Tibial artery (tissue), 4 donors: ENCODE data around the gene DCAF6.

ENCODE experiments used
- DNase-seq, 2 donors: peaks; one replicate each; pipeline ENCODE4 v3.0.0-alpha.2; 2019
- H3K27ac ChIP-seq, 2 donors: fragments of 200-600 bp; sonication (generic) in 1 of 2; 1 replicate in 1 of 2; 2 replicates in 1 of 2; pipeline ENCODE4 v1.5.1; 2018 to 2019; ENCODE audit warnings: mild to moderate bottlenecking in 1 of 2
- H3K27me3 ChIP-seq, 2 donors: fragments of 200-600 bp; sonication (generic) in 1 of 2; one replicate each; pipeline versions ENCODE4 v1.5.1 to v1.6.0; 2016 to 2019
- H3K36me3 ChIP-seq, 3 donors: fragments of 200-600 bp; sonication (generic) in 2 of 3; one replicate each; pipeline ENCODE4 v1.5.1; 2016 to 2019; ENCODE audit warnings: mild to moderate bottlenecking in 2 of 3
- H3K4me1 ChIP-seq, 4 donors: fragments of 200-600 bp; sonication (generic) in 2 of 4; 1 replicate in 3 of 4; 2 replicates in 1 of 4; pipeline ENCODE4 v1.5.1; 2016 to 2019
- H3K4me3 ChIP-seq, 2 donors: fragments of 200-600 bp; sonication (generic) in 1 of 2; 1 replicate in 1 of 2; 2 replicates in 1 of 2; pipeline ENCODE4 v1.5.1; 2018 to 2019; ENCODE audit warnings: mild to moderate bottlenecking in 2 of 2
- H3K9me3 ChIP-seq, 3 donors: fragments of 200-600 bp; sonication (generic) in 1 of 3; one replicate each; pipeline ENCODE4 v1.5.1; 2016 to 2019
- CTCF ChIP-seq, 2 experiments: fragments of 200-600 bp in 1 of 2; fragments of 450-650 bp in 1 of 2; IDR thresholded peaks; one replicate each; pipeline ENCODE4 v1.5.1; 2017 to 2019; ENCODE audit warnings: antibody characterized with exemption in 2 of 2, mild to moderate bottlenecking in 1 of 2, moderate library complexity in 1 of 2
- intact Hi-C: fragments of 100-400 bp; cut with DNase I; formaldehyde crosslinking; loops from one replicate; pipeline ENCODE4 v1.15.0; 2023; ENCODE audit warnings: low total_unique reads

The DCAF6 gene

GRCh38 chr1:168099337-168099801, 162.9 kb downstream of the DCAF6 start:
- no peak for DNase-seq
- Histone ChIP-seq H3K4me1 (no peaks in the 10 kb centered on the region), H3K36me3 (peaks cover 16 to 33% (median 31%) of the 10 kb centered on the region in 3 donors), H3K27ac (no peak overlapping the region), H3K4me3 (no peak overlapping the region), H3K27me3 (no peaks in the 10 kb centered on the region), H3K9me3 (no peaks in the 10 kb centered on the region)
- no peak for TF ChIP-seq CTCF (IDR thresholded peaks at IDR 0.05)
- intact Hi-C loops: no loop called here

- H3K36me3 ChIP-seq: peaks cover 11 to 38% (median 34%) of the 10 kb centered on the region in 3 donors
- no peak overlapping the region for H3K27ac ChIP-seq
- H3K9me3 ChIP-seq: no peaks in the 10 kb centered on the region
- H3K4me1 ChIP-seq: no peaks in the 10 kb centered on the region
- H3K27me3 ChIP-seq: no peaks in the 10 kb centered on the region
- DNase-seq: no peak
- H3K4me3 ChIP-seq: no peak overlapping the region
- intact Hi-C loops: no loop called here
- no peak for TF ChIP-seq CTCF (IDR thresholded peaks at IDR 0.05)
Measured at GRCh38 chr1:168100315-168101002, 164.0 kb downstream of the DCAF6 start.

GRCh38 chr1:168101336-168101735, 164.9 kb downstream of the DCAF6 start:
- DNase-seq: no peak
- Histone ChIP-seq H3K4me1 (no peaks in the 10 kb centered on the region), H3K36me3 (peaks cover 9 to 30% (median 28%) of the 10 kb centered on the region in 3 donors), H3K4me3 (no peak overlapping the region), H3K27me3 (no peaks in the 10 kb centered on the region), H3K9me3 (no peaks in the 10 kb centered on the region), H3K27ac (no peak overlapping the region)
- intact Hi-C loops: no loop called here
- no peak for TF ChIP-seq CTCF (IDR thresholded peaks at IDR 0.05)

- Histone ChIP-seq H3K27ac (no peak overlapping the region), H3K36me3 (peaks cover 9 to 24% (median 20%) of the 10 kb centered on the region in 3 donors), H3K4me3 (no peak overlapping the region), H3K9me3 (no peaks in the 10 kb centered on the region), H3K4me1 (no peaks in the 10 kb centered on the region), H3K27me3 (no peaks in the 10 kb centered on the region)
- no peak for TF ChIP-seq CTCF (IDR thresholded peaks at IDR 0.05)
- no peak for DNase-seq
- intact Hi-C loops: no loop called here
Measured at GRCh38 chr1:168102487-168102886, 166.0 kb downstream of the DCAF6 start.

- intact Hi-C loops: no loop called here
- no peak for DNase-seq
Measured at GRCh38 chr1:168104535-168104934, 168.1 kb downstream of the DCAF6 start.

More at GRCh38 chr1:168104535-168104934, 168.1 kb downstream of the DCAF6 start:
- no peak overlapping the region for H3K27ac ChIP-seq
- no peak for TF ChIP-seq CTCF (IDR thresholded peaks at IDR 0.05)
- H3K27me3 ChIP-seq: no peaks in the 10 kb centered on the region
- H3K9me3 ChIP-seq: no peaks in the 10 kb centered on the region
- H3K36me3 ChIP-seq: peaks cover 7 to 20% (median 11%) of the 10 kb centered on the region in 3 donors
- H3K4me1 ChIP-seq: no peaks in the 10 kb centered on the region
- H3K4me3 ChIP-seq: no peak overlapping the region
